Kidney capillary endothelial cell (primary cell): Measurements from ENCODE around the gene SYNJ2.

Source experiments
- DNase-seq: peaks from one replicate; pipeline ENCODE4 v3.0.0-alpha.2; 2018; ENCODE audit warnings: low spot score

Gene SYNJ2

DNA sequence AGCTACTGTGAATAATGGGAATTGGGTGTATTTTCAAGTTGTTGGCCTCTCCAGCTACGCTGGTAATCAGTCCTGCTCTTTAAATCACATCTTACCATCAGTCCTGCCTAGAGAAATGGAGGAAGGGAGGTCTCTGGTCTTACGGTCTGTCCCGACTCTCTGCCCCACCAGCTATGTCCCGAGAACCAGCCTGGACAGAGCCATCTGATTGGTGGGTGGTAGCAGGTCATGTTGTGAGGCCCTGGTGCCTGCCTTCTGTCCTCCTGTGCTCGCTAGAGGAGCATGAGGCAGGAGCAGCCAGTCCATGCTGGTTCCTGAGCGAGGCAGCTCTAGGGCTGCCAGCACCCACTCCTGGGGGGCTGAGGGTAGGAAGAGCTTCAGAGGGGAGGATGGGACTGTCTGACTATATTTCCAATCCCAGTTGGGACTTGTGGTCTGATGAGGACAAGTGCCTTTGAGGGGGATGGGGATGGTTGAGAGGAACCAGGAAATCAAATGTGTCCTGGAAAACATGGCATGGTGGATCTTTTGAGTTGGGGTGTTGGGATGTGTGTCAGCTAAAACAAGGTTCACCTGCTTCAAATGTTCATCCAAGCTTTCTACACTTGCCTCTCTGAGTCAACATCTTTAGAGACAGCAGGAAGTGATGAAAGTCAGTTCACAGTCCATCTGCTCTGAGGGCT is 33.0 kb downstream of the SYNJ2 start:
- DNase-seq: no peak

DNA sequence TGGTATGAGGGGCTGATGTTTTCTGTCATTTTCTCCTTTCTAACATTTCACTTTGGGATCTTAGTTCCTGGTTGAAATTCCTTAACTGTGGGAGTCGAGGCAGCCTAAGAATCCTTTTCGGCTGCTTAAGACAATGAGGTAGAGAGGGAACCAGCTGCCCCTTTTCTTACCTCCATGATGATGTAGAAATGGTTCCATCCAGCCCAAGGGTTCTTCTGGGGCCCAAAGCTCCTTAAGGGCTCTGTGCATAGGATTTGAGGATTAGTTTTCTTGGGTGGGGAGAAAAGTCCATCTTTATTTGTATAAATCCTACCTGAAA is 33.5 kb downstream of the SYNJ2 start:
- DNase-seq: no peak

DNA sequence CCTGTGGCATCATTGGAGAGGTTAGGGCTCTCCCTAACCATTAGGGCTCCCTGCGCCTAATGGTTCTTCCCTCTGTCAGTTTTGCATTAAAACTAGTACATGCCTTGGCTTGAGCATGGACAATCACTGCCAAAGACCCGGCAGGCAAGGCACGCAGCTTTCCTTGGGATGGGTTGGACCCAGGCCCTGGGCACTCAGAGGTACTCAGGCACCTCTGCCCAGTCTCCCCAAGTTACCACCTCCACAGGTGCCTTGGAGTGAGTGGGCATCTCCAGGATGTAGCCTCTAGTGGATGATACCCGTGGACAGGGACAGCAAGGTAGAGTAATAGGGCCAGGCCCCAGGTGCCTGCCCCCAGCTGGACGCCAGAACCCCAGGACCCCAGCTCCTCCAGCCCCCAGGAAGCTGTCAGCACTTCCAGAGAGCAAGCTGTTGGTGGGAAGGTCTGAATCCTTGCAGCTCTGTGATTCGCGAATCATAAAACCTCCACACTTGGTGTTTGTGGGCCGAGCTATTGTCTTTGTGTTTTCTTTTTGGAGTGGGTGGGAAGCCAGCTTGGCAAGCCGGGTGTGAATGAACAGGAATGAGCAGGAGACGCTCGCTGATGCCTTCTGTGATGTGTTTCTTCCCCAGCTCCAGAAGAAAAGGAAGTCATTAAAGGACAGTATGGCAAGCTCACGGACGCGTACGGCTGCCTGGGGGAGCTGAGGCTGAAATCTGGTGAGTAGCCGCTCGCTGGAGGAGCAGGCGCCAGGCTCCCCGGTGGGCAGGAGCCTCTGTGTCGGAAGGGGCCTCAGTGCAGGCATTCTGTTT is 35.1 kb downstream of the SYNJ2 start:
- DNase-seq: no peak

DNA sequence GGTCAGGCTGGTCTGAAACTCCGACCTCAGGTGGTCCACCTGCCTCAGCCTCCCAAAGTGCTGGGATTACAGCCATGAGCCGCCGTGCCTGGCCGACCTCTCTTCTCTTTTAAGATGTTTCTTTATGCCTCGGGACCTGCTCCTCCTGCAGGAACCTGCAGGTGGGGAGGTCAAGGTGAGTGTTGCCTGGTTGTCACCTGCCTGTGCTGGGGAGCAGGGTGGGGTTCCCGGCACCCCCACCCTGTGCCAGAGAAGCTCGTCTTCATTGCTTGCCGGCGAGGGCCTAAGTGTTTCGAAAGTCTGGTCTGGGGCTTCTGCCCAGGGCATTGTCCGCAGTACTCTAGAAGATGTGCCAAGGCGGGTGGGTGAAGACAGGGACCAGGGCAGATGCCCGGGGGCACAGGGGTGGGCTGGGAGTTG is 36.0 kb downstream of the SYNJ2 start:
- DNase-seq: no peak

DNA sequence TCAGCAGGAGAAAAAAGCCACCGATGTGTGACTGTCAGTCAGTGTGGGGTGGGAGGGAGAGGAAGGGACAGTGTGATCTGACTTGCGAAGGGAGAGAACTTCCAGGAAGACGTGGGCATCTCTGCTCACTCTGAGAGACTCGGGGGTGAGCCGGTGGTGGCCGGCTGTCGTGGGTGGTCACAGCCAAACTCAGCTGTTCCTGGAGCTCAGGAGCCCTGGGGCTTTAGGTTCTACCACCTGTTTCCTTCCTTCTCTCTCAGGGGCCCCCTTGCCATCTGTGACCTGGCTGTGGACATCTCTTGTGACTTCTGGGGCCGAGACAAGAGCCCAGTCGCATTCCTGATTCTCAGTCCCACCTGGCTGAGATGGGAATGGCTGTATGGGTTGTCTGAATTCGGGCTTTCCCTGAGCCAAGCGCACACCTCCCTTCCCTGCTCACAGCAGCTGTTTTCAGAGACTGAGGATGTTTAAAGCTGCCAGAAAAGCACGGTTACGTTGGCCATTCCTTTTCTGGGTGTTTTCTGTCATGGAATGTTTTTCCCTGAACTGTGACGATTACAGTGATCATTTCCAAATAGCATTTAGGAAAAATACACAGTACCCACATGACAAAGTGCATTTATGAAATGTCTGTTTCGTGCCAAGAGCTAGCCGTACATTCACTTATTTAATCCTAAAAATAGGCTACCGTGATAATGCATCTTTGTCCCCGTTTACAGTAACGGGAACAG is 36.5 kb downstream of the SYNJ2 start:
- DNase-seq: no peak

DNA sequence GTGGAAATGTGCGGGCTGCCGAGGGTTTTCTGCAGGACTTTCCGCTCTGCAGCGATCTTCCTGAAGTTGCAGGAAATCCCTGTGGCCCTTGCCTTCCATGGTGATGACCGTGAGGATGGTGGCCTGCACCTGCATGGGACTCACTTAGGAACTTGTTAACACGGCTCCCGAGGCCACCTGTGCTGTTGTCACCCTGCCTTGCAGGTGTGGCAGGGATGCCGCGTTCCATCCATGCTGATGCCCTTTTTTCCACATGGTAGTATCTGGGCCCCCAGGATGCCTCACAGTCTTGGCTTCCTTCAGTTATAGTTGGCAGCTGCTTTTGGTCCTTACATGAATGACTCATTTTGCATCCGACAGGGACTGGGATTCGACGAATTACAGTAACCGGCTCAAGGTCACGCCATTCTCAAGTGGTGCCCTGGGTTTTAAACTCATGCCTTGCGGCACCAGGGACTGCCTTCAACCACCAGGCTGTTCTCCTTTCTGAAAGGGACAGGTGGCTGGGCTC is 37.2 kb downstream of the SYNJ2 start:
- DNase-seq: peak; percentile 78

DNA sequence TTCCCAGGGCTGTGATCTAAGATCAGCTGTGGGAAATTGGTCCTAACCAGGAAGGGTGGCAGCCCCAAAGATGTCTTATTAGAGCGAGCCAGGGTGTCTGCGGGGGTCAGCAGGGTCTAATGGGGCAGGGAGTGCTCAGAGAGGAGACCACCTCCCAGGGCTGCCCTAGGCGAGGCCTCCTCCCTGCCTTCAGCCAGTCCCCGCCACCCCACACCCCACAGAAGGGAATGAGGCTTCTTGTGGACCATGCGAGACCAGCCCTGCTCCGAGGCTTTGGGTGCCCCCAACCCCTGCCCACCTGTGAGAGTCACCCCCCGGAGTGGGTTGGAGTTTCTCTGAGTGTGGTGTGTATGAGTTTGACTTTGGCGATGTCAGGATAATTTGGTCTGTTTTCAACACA is 37.8 kb downstream of the SYNJ2 start:
- DNase-seq: no peak

DNA sequence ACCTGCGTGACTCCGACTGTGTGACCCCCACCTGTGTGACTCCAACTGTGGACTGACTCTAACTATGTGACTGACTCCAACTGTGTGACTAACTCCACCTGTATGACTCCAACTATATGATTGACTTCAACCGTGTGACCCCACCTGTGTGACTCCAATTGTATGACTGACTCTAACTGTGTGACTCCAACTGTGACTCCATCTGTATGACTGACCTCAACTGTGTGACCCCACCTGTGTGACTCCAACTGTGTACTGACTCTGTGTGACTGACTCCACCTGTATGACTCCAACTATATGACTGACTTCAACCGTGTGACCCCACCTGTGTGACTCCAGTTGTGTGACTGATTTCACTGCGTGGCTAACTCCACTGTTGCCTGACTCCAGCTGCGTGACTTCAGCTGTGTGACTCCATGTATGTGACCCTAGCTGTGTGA is 38.6 kb downstream of the SYNJ2 start:
- DNase-seq: no peak

DNA sequence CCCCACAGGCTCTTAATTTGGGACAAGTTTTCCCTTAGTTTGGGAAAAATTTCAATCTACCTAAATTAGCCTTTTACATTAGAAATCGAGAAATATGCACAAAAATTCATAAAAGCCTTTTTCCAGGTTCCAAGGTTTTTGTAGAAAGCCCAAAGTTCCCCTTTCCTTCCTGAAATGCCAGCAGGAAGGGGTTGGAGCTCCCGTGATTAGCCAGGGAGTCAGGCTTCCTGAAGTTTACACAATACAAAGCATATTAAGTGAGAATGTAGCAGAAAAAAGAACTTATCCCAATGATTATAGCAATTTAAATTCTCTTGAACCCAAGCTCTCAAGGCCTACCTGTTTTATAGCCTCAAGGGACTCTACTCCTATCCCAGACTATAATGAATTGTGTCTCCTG is 39.1 kb downstream of the SYNJ2 start:
- DNase-seq: no peak

DNA sequence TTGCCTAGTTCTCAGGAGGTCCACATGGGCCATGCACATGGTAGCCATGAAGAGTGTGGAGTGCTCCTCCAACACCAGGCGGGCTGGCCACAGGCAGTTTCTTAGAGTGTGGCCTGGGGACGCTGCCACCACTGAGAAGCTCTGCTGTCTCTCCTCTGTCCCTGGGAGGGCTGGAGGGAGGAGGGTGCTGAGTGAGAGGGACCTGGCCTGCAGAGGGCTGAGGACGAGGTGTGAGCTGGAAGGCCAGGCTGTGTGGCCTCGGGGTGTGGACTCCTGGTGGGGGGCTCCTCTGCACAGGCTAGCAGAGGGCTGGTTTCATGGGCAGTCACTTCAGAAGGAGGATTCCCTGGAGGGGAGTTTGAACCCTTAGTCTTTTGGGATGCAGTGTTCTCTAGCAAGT is 39.7 kb downstream of the SYNJ2 start:
- no peak for DNase-seq

DNA sequence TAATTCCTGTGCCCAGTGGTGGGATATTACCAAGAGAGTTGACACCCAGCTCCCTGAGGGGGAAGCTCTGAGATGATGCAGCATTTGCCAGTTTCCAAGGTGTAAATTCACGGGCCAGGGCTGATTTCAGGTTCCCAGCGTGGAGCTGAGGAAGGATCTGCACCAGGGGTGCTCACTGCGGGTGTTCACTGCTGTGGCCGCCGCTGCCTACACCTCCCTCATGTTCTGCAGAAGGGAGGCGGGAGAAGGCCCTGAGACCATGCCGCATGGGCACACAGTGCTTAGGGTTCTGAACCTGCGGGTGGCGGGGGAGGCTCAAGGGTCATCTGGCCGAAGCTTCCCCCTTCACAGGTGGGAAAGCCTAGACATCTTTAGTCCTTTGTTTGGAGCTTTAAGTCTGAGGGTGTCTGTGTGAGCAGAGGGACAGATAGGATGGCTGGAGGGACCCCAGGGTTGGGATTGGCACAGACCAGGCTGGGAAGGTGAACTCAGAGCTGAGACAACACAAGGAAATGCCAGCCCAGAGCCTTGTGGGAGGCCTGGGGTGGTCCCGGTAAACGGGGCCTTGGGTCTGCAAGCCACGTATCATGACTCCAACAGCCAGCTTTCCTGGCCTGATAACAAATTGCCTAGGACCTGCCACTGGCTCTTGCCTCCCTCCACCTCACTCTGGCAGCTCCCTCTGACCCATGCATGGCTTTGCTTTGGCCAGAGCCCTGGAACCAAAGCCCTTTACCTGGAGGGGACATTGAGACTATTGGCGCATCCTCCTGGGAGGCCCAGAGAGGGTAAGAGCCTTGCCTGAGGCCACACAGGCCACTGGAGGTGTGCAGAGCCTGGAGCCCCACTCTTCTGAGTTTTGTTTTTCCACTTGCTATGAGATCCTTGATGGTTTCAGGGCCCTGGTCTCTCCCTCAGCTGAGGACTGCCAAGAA is 40.4 kb downstream of the SYNJ2 start:
- DNase-seq: no peak

DNA sequence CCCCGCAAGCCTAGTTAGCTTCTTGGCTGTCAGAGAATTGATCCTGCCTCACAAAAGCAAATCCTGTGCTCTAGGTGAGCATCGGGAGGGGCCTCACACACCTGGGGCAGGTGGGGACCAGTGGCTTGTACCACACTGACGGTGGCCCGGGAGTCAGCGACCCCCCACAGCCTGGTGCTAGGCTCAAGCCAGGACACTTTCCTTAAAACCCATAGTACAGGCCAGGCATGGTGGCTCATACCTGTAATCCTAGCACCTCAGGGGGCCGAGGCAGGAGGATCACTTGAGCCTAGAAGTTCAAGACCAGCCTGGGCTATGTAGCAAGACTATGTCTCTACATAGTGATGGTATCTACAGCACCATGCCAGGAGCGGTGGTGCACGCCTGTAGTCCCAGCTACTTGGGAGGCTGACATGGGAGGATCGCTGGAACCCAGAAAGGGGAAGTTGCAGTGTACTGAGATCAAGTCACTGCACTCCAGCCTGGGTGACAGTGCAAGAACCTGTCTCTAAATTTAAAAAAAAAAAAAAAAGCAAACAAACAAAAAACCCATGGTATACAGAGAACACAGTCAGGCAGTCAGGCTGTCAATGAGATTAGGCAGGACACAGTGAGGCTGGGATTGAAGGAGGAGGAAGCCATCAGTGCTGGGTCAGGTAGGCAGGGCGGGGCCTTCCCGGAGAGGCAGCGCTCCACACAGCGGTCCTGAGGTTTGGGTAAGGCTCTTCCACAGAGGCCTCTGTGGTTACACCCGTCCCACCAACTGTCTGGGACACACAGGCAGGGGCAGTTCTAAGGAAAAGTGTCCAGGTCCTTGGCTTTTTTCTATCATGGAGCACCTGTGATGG is 41.3 kb downstream of the SYNJ2 start:
- no peak for DNase-seq

DNA sequence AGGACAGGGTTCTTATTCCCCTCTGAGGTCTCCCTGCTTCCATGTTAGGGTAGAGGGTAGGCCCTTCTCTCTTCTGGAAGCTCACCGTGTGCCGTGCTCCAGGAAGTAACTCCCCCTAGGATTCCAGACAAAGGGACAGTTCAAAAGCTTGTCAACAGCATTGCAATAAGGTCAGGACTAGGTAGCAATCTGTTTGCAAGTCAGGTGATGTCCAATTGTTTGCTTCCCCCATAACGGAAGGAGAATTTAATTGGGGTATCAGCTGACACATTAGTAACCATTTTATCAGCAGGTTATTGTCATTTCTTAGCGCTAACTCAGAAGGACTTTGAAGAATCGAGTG is 41.9 kb downstream of the SYNJ2 start:
- no peak for DNase-seq

DNA sequence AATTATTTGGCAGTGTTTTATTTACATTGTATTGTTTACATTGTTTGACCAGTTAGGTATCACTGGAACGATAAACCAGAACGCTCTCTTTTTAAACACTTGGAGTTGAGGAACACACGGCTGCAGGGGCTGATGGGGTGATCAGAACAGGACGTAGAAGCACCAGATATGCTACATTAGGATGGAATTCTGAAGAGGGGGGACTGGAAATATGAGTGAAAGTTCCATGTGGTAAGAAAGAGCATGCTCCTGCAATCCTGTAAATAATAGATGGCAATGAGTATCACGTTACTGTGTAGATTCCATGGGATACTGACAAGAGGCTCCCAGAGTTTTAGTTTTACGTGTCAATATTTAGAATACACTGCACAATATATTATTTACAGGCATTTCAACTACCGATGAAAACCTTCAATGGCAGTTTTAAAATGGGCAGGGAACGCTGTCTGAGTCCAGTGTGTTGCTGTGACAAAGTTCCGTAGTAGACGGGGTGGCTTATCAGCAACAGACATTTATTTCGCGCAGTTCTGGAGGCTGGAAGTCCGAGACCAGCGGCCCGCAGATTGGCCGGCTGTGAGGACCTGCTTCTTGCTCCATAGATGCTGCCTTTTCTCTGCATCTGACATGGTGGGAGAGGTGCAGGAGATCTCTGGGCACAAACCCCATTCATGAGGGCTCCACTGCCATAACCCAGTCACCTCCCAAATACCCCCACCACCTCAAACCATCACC is 43.1 kb downstream of the SYNJ2 start:
- DNase-seq: no peak

DNA sequence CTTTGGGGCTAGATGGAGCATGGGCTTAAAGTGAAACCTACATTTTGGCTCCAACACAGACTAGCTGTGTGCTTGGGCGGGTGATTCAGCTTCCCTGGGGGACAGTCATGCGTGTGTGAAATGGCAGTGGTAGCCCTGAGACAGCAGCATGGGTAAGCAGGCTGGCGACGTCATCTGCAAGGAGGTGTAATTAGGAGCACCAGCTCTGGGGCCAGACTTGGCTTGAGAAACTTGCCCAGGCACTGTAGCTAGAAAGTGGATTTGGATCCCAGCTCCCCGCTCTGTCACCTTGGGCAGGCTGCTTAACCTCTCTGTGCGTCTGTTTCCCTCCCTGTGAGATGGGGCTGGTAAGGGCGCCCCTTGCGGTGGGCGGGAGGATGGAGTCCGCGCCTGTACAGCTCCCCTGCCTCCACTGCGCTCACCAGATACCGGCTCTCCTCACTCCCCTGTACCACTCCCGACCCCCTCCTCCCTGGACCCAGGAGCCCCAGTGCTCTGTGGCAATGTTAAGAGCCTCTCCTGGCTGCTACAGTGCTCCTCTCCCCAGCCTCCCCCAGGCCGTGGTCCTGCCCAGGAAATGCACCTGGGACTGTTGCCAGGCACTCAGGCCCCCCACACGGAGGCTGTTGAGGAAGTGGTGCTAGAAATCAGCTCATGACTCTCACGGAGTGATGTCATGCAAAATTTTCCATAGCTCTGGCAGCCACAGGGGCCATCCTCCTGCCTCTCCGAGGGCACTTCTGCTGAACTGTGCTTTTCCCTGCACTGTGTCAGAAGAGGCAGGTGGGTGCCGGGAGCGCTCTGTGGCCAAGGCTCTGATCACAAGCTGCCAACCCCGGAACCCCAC is 44.6 kb downstream of the SYNJ2 start:
- DNase-seq: peak; percentile 89

DNA sequence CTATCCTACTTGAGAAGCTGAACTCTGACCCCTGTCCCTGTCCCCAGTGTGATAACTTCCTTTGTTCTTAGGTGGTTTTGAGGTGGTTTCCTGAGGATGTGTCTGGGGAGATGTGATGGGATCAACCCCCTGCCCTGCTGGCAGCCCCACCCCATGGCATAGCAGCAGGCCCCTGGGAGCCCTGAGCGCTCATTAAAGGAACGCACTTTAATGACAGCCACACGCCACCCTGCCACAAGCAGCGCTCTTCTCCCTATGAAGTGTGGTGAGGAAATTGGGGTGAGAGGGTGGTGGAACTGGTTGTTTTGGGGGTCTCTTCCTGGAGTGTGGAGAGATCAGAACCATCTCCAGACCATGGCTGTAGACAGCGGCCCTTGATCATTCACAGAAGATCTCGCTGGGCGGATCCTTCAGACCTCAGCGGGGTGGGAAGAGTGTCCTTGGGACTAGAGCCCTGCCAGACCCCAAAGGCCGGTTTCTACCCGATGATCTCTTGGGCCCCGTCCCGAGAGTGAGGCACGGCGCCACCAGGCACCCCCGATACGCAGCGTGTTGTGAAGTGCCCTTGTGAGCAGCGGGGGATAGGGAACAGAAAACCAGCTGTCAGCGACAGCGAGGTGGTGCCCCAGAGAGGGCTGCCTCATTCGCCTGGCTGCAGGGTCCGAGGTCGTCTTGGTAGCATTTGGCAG is 45.4 kb downstream of the SYNJ2 start:
- no peak for DNase-seq

DNA sequence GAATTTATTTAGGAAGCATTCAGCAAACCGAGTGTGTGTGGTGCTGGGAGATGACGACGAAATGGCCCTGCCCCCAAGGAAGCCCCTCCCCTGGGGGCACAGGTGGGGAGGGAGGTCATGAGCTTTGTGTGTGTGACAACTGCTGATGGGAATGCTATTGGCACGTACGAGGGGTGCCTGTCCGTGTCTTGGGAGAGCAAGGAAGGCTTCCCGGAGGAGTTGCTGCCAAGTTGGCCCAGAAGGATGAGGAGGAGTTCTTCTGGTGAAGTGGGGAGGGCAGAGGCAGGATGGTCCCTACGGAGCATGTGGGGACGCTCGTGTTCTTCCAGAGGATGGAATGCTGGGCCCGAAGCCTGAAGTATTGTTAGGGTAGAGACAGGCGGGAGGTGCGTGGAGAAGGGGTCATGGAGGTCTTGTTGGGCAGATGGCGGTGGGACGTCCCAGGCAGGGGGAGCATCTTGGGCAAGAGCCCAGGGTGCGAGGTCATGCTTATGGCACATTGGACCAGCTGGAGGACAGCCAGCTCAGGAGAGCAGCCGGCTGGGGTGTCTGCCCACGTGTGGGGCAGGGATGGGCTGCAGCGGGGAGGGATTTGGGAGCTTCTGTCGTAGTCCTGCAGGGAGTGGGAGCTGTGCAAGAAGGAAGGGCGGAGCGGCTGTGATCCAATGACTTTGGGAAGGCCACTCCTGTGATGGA is 46.1 kb downstream of the SYNJ2 start:
- no peak for DNase-seq

DNA sequence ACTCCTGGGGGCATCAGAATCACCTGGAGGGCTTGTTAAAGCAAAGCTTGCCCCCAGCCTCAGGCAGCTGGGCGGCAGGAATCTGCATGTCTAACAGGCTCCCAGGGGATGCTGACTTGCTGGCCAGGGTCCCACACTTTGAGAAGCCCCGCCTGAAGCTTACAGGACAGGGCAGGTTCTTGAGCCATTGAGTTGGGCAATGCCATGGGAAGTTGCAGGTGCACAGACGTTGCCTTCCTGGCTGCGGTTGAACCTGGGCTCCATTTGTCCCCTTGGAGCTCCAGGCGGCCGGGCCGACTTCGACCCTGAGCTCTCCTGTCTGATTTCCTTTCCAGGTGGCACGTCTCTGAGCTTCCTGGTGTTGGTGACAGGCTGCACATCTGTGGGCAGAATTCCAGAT is 46.8 kb downstream of the SYNJ2 start:
- DNase-seq: no peak
